Peyer's patch (tissue), 4 donors: ENCODE data around the gene PPP2R5C.

Source experiments
- POLR2A ChIP-seq, 2 donors: fragments of 450-650 bp; IDR thresholded peaks; one replicate each; pipeline ENCODE4 v1.5.1; 2017; ENCODE audit warnings: antibody characterized with exemption in 2 of 2, mild to moderate bottlenecking in 2 of 2, moderate library complexity in 2 of 2
- TF ChIP-seq, protein P1 (sequence below), 6 experiments: fragments of 450-650 bp in 4 of 6; fragments of 200-600 bp in 2 of 6; sonication (generic) in 1 of 6; IDR thresholded peaks; one replicate each; pipeline ENCODE4 v1.5.1; 2017 to 2019; ENCODE audit warnings: antibody characterized with exemption in 6 of 6, mild to moderate bottlenecking in 3 of 6, moderate library complexity in 1 of 6

DNA sequence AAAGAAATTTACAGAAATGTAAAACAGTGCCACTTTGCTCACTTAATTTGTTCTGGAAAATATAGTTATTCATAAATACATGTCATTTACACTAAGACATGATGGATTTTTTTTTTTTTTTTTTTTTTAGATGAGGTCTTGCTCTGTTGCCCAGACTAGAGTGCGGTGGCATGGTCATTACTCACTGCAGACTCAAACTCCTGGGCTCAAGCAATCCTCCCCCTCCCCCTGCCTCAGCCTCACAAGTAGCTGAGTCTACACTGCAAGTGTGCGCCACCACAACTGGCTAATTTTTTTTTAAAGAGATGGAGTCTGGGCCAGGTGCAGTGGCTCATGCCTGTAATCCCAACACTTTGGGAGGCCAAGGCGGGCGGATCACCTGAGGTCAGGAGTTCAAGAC, 101.2 kb downstream of the PPP2R5C start:
- no peak for TF ChIP-seq POLR2A (IDR thresholded peaks at IDR 0.05)
- TF ChIP-seq, protein P1, sequence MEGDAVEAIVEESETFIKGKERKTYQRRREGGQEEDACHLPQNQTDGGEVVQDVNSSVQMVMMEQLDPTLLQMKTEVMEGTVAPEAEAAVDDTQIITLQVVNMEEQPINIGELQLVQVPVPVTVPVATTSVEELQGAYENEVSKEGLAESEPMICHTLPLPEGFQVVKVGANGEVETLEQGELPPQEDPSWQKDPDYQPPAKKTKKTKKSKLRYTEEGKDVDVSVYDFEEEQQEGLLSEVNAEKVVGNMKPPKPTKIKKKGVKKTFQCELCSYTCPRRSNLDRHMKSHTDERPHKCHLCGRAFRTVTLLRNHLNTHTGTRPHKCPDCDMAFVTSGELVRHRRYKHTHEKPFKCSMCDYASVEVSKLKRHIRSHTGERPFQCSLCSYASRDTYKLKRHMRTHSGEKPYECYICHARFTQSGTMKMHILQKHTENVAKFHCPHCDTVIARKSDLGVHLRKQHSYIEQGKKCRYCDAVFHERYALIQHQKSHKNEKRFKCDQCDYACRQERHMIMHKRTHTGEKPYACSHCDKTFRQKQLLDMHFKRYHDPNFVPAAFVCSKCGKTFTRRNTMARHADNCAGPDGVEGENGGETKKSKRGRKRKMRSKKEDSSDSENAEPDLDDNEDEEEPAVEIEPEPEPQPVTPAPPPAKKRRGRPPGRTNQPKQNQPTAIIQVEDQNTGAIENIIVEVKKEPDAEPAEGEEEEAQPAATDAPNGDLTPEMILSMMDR (IDR thresholded peaks at IDR 0.05), result no peak
